Right forelimb (tissue), 1 donor: ENCODE measurements around the gene BTN1A1.
"Not testable (repeated sequence)": the region's sequence is repeated elsewhere in the genome, so short reads cannot be mapped to it uniquely, and the experiment has no call there.

Source experiments
- DNase-seq: peaks from one replicate; pipeline ENCODE4 v3.0.0-alpha.2; 2018

BTN1A1 gene

GRCh38 chr6:26477426-26477825 is 22.7 kb upstream of the BTN1A1 start:
- no peak for DNase-seq

GRCh38 chr6:26478100-26478984 is 21.8 kb upstream of the BTN1A1 start:
- DNase-seq: no peak

GRCh38 chr6:26478985-26479278 is 21.2 kb upstream of the BTN1A1 start:
- no peak for DNase-seq

- no peak for DNase-seq
Measured at GRCh38 chr6:26482338-26482737, 17.8 kb upstream of the BTN1A1 start.

GRCh38 chr6:26483727-26484126 is 16.4 kb upstream of the BTN1A1 start:
- no peak for DNase-seq

GRCh38 chr6:26484161-26484560 is 15.9 kb upstream of the BTN1A1 start:
- DNase-seq: no peak

- no peak for DNase-seq
Measured at GRCh38 chr6:26485112-26485780, 14.9 kb upstream of the BTN1A1 start.

- DNase-seq: no peak
Measured at GRCh38 chr6:26486358-26486757, 13.7 kb upstream of the BTN1A1 start.

- DNase-seq: no peak
Measured at GRCh38 chr6:26487466-26487865, 12.6 kb upstream of the BTN1A1 start.

GRCh38 chr6:26489996-26490964 is 9.8 kb upstream of the BTN1A1 start:
- DNase-seq: no peak

- DNase-seq: no peak
Measured at GRCh38 chr6:26491604-26492003, 8.5 kb upstream of the BTN1A1 start.

GRCh38 chr6:26493258-26493657 is 6.8 kb upstream of the BTN1A1 start:
- DNase-seq: no peak

- no peak for DNase-seq
Measured at GRCh38 chr6:26494117-26494516, 6.0 kb upstream of the BTN1A1 start.

GRCh38 chr6:26495281-26495680 is 4.8 kb upstream of the BTN1A1 start:
- no peak for DNase-seq

- no peak for DNase-seq
Measured at GRCh38 chr6:26497610-26498009, 2.5 kb upstream of the BTN1A1 start.

- peak; percentile 65 for DNase-seq
Measured at GRCh38 chr6:26501482-26501986, 1.4 kb downstream of the BTN1A1 start.

GRCh38 chr6:26502165-26502564 is 2.1 kb downstream of the BTN1A1 start:
- no peak for DNase-seq

- DNase-seq: no peak
Measured at GRCh38 chr6:26502626-26503025, 2.5 kb downstream of the BTN1A1 start.

GRCh38 chr6:26507658-26508057 is 7.6 kb downstream of the BTN1A1 start:
- DNase-seq: no peak

- not testable (repeated sequence) for DNase-seq
Measured at GRCh38 chr6:26511033-26511432, 10.9 kb downstream of the BTN1A1 start.

GRCh38 chr6:26514984-26515383 is 14.9 kb downstream of the BTN1A1 start:
- DNase-seq: no peak

- no peak for DNase-seq
Measured at GRCh38 chr6:26516481-26517427, 16.7 kb downstream of the BTN1A1 start.
